ENCODE results near the gene OR2L3. TPM values are rescaled to one million over a fixed set of nuclear protein-coding genes. Genes with fewer than 3 reads are reported as not detected.

OR2L3 gene
- polyA plus RNA-seq, 1 donor from 2014 or later = 0.27 TPM

DNA sequence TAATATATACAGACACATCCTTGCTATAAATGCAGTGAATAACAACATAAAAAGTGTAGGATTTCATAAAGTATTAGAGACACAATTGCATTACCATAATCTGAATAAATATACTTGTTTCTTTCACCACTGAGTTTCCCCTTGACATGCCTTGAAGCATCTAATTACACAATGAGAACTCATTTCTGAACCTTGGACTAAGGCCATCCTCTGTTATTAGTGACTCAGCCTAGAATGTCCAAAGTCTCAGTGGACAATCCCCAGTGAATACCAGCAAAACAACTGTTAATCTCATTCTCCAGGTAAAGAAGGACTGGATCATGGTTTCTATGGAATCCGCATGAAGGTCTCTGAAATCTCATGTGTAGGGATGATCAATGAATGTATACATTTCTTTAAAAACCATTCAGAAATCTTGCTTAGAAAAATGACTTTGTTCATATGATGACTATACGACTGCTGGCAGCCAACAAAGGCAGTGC lies 33.4 kb upstream of the OR2L3 start, which contains the start of gene OR2L5:
TSS of gene OR2L5 (plus strand) at position 432 of the 482 bp plus-strand sequence. CDS start 8,288 bp downstream, outside the sequence.
- Histone ChIP-seq H3K9me2 (ENCODE audit: insufficient read depth, low read length) (no peaks in the 10 kb centered on the region), H3K79me2 (replicated peaks; ENCODE audit: insufficient read depth, low read length) (no peaks in the 10 kb centered on the region), H3K36me3 (ENCODE audit: insufficient read depth, low read length) (no peaks in the 10 kb centered on the region), H4K20me1 (ENCODE audit: insufficient read depth) (no peaks in the 10 kb centered on the region), H3F3A (ENCODE audit: insufficient read depth, low read length, poor library complexity, severe bottlenecking) (no peaks in the 10 kb centered on the region), H2AFZ (ENCODE audit: low read depth, low read length) (no peak within 1 kb of the TSS), H3K4me2 (ENCODE audit: low read length) (no peak within 1 kb of the TSS), H3K27me3 (ENCODE audit: insufficient read depth, low read depth, low read length) (no peaks in the 10 kb centered on the region), H3K9ac (ENCODE audit: low read length) (no peak within 1 kb of the TSS), H3K9me3 (ENCODE audit: low read length) (peaks cover 5% of the 10 kb centered on the region), H3K4me3 (ENCODE audit: low read length) (no peak within 1 kb of the TSS), H3K27ac (ENCODE audit: low read length) (no peak within 1 kb of the TSS)
- TF ChIP-seq SMC3 (conservative IDR thresholded peaks at IDR 0.05; ENCODE audit: poor library complexity) (no peak), TAF1 (IDR thresholded peaks at IDR 0.05; ENCODE audit: low read depth) (no peak), POLR2AphosphoS5 (IDR thresholded peaks at IDR 0.05) (no peak), EZH2 (IDR thresholded peaks at IDR 0.05; ENCODE audit: borderline replicate concordance, insufficient read depth, low read length, poor library complexity, severe bottlenecking) (no peak), EP300 (conservative IDR thresholded peaks at IDR 0.05; ENCODE audit: poor library complexity, severe bottlenecking) (no peak), RAD21 (conservative IDR thresholded peaks at IDR 0.05) (no peak), MXI1 (conservative IDR thresholded peaks at IDR 0.05; ENCODE audit: poor library complexity, severe bottlenecking) (no peak)
- TF ChIP-seq, protein P1, sequence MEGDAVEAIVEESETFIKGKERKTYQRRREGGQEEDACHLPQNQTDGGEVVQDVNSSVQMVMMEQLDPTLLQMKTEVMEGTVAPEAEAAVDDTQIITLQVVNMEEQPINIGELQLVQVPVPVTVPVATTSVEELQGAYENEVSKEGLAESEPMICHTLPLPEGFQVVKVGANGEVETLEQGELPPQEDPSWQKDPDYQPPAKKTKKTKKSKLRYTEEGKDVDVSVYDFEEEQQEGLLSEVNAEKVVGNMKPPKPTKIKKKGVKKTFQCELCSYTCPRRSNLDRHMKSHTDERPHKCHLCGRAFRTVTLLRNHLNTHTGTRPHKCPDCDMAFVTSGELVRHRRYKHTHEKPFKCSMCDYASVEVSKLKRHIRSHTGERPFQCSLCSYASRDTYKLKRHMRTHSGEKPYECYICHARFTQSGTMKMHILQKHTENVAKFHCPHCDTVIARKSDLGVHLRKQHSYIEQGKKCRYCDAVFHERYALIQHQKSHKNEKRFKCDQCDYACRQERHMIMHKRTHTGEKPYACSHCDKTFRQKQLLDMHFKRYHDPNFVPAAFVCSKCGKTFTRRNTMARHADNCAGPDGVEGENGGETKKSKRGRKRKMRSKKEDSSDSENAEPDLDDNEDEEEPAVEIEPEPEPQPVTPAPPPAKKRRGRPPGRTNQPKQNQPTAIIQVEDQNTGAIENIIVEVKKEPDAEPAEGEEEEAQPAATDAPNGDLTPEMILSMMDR (IDR thresholded peaks at IDR 0.05; ENCODE audit: poor library complexity, severe bottlenecking) = no peak
- TF ChIP-seq, protein P2, sequence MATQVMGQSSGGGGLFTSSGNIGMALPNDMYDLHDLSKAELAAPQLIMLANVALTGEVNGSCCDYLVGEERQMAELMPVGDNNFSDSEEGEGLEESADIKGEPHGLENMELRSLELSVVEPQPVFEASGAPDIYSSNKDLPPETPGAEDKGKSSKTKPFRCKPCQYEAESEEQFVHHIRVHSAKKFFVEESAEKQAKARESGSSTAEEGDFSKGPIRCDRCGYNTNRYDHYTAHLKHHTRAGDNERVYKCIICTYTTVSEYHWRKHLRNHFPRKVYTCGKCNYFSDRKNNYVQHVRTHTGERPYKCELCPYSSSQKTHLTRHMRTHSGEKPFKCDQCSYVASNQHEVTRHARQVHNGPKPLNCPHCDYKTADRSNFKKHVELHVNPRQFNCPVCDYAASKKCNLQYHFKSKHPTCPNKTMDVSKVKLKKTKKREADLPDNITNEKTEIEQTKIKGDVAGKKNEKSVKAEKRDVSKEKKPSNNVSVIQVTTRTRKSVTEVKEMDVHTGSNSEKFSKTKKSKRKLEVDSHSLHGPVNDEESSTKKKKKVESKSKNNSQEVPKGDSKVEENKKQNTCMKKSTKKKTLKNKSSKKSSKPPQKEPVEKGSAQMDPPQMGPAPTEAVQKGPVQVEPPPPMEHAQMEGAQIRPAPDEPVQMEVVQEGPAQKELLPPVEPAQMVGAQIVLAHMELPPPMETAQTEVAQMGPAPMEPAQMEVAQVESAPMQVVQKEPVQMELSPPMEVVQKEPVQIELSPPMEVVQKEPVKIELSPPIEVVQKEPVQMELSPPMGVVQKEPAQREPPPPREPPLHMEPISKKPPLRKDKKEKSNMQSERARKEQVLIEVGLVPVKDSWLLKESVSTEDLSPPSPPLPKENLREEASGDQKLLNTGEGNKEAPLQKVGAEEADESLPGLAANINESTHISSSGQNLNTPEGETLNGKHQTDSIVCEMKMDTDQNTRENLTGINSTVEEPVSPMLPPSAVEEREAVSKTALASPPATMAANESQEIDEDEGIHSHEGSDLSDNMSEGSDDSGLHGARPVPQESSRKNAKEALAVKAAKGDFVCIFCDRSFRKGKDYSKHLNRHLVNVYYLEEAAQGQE (IDR thresholded peaks at IDR 0.05; ENCODE audit: borderline replicate concordance) = no peak

DNA sequence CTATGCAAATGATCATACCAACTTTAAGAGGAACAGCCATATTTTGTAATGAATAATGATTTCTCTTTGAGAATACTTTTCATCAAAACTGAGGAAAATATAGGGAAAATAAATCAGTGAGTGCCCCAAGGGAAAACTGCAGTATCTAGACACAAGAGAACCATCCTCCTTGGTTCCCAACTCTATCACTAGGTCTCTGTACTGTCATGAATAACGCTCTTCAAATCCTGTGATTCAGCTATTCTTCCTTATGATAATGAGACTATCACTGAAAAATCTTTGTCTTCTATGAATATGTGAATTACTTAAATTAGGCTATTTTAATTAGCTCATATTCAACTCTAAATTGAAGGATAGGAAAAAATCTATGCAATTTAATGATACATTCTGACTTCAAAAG lies 30.8 kb upstream of the OR2L3 start:
- Histone ChIP-seq H3K9me3 (ENCODE audit: low read length) (no peaks in the 10 kb centered on the region), H3K4me3 (ENCODE audit: low read length) (no peak overlapping the region), H4K20me1 (ENCODE audit: insufficient read depth) (no peaks in the 10 kb centered on the region), H3K79me2 (replicated peaks; ENCODE audit: insufficient read depth, low read length) (no peaks in the 10 kb centered on the region), H3K27me3 (ENCODE audit: insufficient read depth, low read depth, low read length) (no peaks in the 10 kb centered on the region), H3K27ac (ENCODE audit: low read length) (no peak overlapping the region), H3K9ac (ENCODE audit: low read length) (no peak overlapping the region), H3K9me2 (ENCODE audit: insufficient read depth, low read length) (no peaks in the 10 kb centered on the region), H3K4me2 (ENCODE audit: low read length) (no peak overlapping the region), H3F3A (ENCODE audit: insufficient read depth, low read length, poor library complexity, severe bottlenecking) (no peaks in the 10 kb centered on the region), H3K36me3 (ENCODE audit: insufficient read depth, low read length) (no peaks in the 10 kb centered on the region), H2AFZ (ENCODE audit: low read depth, low read length) (no peak overlapping the region)
- TF ChIP-seq MXI1 (conservative IDR thresholded peaks at IDR 0.05; ENCODE audit: poor library complexity, severe bottlenecking) = no peak
- no peak for TF ChIP-seq EP300 (conservative IDR thresholded peaks at IDR 0.05; ENCODE audit: poor library complexity, severe bottlenecking)
- no peak for TF ChIP-seq TAF1 (IDR thresholded peaks at IDR 0.05; ENCODE audit: low read depth)
- no peak for TF ChIP-seq EZH2 (IDR thresholded peaks at IDR 0.05; ENCODE audit: borderline replicate concordance, insufficient read depth, low read length, poor library complexity, severe bottlenecking)
- TF ChIP-seq RAD21 (conservative IDR thresholded peaks at IDR 0.05) = no peak
- TF ChIP-seq, protein P1 (IDR thresholded peaks at IDR 0.05; ENCODE audit: poor library complexity, severe bottlenecking) = no peak
